ENCODE measurements around the gene CELSR1. TPM values are rescaled to one million over a fixed set of nuclear protein-coding genes. Genes with fewer than 3 reads are reported as not detected.

The CELSR1 gene
- total and polyA plus RNA-seq, 7 experiments from 2014 or later, result 0.36 to 4.7 (median 0.97) TPM

GRCh38 chr22:46583571-46583970 is 46.2 kb upstream of the CELSR1 start:
- POLR2A ChIA-PET, result no interaction called here

GRCh38 chr22:46582281-46582933 is 45.0 kb upstream of the CELSR1 start:
- CTCF ChIA-PET, result no interaction called here
- no peaks in the 10 kb centered on the region for H3K36me3 ChIP-seq (ENCODE audit: control insufficient read depth in 2 of 3, insufficient read depth in 3 of 3, low read length in 3 of 3)
- DNase-seq (no peak), ATAC-seq (no peak)
- no peaks in the 10 kb centered on the region for H3K27me3 Mint-ChIP-seq
- H3K4me3 Mint-ChIP-seq, result no peak overlapping the region
- H3K9me3 ChIP-seq (ENCODE audit: control insufficient read depth in 2 of 3, low read length in 3 of 3), result no peaks in the 10 kb centered on the region
- POLR2A ChIA-PET, result no interaction called here
- no peaks in the 10 kb centered on the region for H3K27me3 ChIP-seq (ENCODE audit: control insufficient read depth in 2 of 2, insufficient read depth in 2 of 2, low read length in 2 of 2)
- peaks cover 14 to 18% of the 10 kb centered on the region in 2 donors for H3K4me1 ChIP-seq (ENCODE audit: control insufficient read depth in 2 of 2, insufficient read depth in 2 of 2, low read length in 2 of 2)
- peaks cover 35 to 51% (median 42%) of the 10 kb centered on the region in 7 donors for H3K4me1 Mint-ChIP-seq
- H3K9me3 Mint-ChIP-seq, result no peaks in the 10 kb centered on the region
- peak overlapping the region in 1 of 9 donors; percentile 31 for H3K27ac Mint-ChIP-seq
- no peak overlapping the region for H3K27ac ChIP-seq (ENCODE audit: low read depth, low read length)
- peaks cover 0 to 2% (median 0%) of the 10 kb centered on the region in 5 donors for H3K36me3 Mint-ChIP-seq
- no peak overlapping the region for H3K4me3 ChIP-seq (ENCODE audit: low read length)
- intact Hi-C loops (cut with micrococcal nuclease), result no loop called here

More at GRCh38 chr22:46583571-46583970, 46.2 kb upstream of the CELSR1 start:
- H3K4me1 Mint-ChIP-seq, result peaks cover 36 to 50% (median 37%) of the 10 kb centered on the region in 7 donors
- Histone ChIP-seq H3K9me3 (ENCODE audit: control insufficient read depth in 2 of 3, low read length in 3 of 3) (no peaks in the 10 kb centered on the region), H3K27me3 (ENCODE audit: control insufficient read depth in 2 of 2, insufficient read depth in 2 of 2, low read length in 2 of 2) (no peaks in the 10 kb centered on the region), H3K27ac (ENCODE audit: low read depth, low read length) (no peak overlapping the region), H3K36me3 (ENCODE audit: control insufficient read depth in 2 of 3, insufficient read depth in 3 of 3, low read length in 3 of 3) (no peaks in the 10 kb centered on the region), H3K4me3 (ENCODE audit: low read length) (no peak overlapping the region), H3K4me1 (ENCODE audit: control insufficient read depth in 2 of 2, insufficient read depth in 2 of 2, low read length in 2 of 2) (peaks cover 10 to 15% of the 10 kb centered on the region in 2 donors)
- no peak for DNase-seq
- intact Hi-C loops (cut with micrococcal nuclease), result no loop called here
- no peak overlapping the region for H3K4me3 Mint-ChIP-seq
- no peaks in the 10 kb centered on the region for H3K27me3 Mint-ChIP-seq
- CTCF ChIA-PET, result no interaction called here
- no peaks in the 10 kb centered on the region for H3K36me3 Mint-ChIP-seq
- H3K27ac Mint-ChIP-seq, result no peak overlapping the region
- H3K9me3 Mint-ChIP-seq, result no peaks in the 10 kb centered on the region
- ATAC-seq, result no peak

GRCh38 chr22:46581538-46582244 is 44.3 kb upstream of the CELSR1 start:
- peaks cover 0 to 2% (median 0%) of the 10 kb centered on the region in 5 donors for H3K36me3 Mint-ChIP-seq
- Histone ChIP-seq H3K4me1 (ENCODE audit: control insufficient read depth in 2 of 2, insufficient read depth in 2 of 2, low read length in 2 of 2) (peaks cover 7 to 14% of the 10 kb centered on the region in 2 donors), H3K27me3 (ENCODE audit: control insufficient read depth in 2 of 2, insufficient read depth in 2 of 2, low read length in 2 of 2) (no peaks in the 10 kb centered on the region), H3K9me3 (ENCODE audit: control insufficient read depth in 2 of 3, low read length in 3 of 3) (no peaks in the 10 kb centered on the region), H3K4me3 (ENCODE audit: low read length) (no peak overlapping the region), H3K36me3 (ENCODE audit: control insufficient read depth in 2 of 3, insufficient read depth in 3 of 3, low read length in 3 of 3) (no peaks in the 10 kb centered on the region), H3K27ac (ENCODE audit: low read depth, low read length) (no peak overlapping the region)
- no peak overlapping the region for H3K4me3 Mint-ChIP-seq
- H3K27me3 Mint-ChIP-seq, result no peaks in the 10 kb centered on the region
- H3K27ac Mint-ChIP-seq, result peak overlapping the region in 4 of 9 donors; percentile 13 to 36 (median 30)
- POLR2A ChIA-PET, result no interaction called here
- CTCF ChIA-PET, result no interaction called here
- intact Hi-C loops (cut with micrococcal nuclease), result no loop called here
- H3K4me1 Mint-ChIP-seq, result peaks cover 28 to 43% (median 34%) of the 10 kb centered on the region in 7 donors
- no peaks in the 10 kb centered on the region for H3K9me3 Mint-ChIP-seq
- ATAC-seq (no peak), DNase-seq (no peak)

- POLR2A ChIA-PET, result interaction anchor here (0.5 kb wide), 1 partner anchor 148 kb away, joined by 3 read pairs; no protein-coding TSS in a partner anchor
- H3K9me3 Mint-ChIP-seq, result no peaks in the 10 kb centered on the region
Observed at GRCh38 chr22:46580940-46581537, 43.6 kb upstream of the CELSR1 start.

GRCh38 chr22:46579751-46580449 is 42.5 kb upstream of the CELSR1 start:
- Mint-ChIP-seq H3K4me3 (peak overlapping the region in 7 of 10 donors; percentile 3 to 95 (median 38)), H3K27me3 (no peaks in the 10 kb centered on the region), H3K4me1 (peaks cover 39 to 53% (median 48%) of the 10 kb centered on the region in 7 donors), H3K27ac (peak overlapping the region in 3 of 9 donors; percentile 33 to 69 (median 68)), H3K36me3 (peaks cover 0 to 2% (median 0%) of the 10 kb centered on the region in 5 donors), H3K9me3 (no peaks in the 10 kb centered on the region)
- ATAC-seq (no peak), DNase-seq (no peak)
- Histone ChIP-seq H3K27ac (ENCODE audit: low read depth, low read length) (no peak overlapping the region), H3K4me1 (ENCODE audit: control insufficient read depth in 2 of 2, insufficient read depth in 2 of 2, low read length in 2 of 2) (peaks cover 16 to 25% of the 10 kb centered on the region in 2 donors), H3K36me3 (ENCODE audit: control insufficient read depth in 2 of 3, insufficient read depth in 3 of 3, low read length in 3 of 3) (no peaks in the 10 kb centered on the region), H3K4me3 (ENCODE audit: low read length) (no peak overlapping the region), H3K9me3 (ENCODE audit: control insufficient read depth in 2 of 3, low read length in 3 of 3) (no peaks in the 10 kb centered on the region), H3K27me3 (ENCODE audit: control insufficient read depth in 2 of 2, insufficient read depth in 2 of 2, low read length in 2 of 2) (no peaks in the 10 kb centered on the region)
- intact Hi-C loops (cut with micrococcal nuclease), result loop anchor here in 1 of 2 donors (5.0 kb wide), 2 partner anchors 157 to 908 kb away; partner anchors contain the start of genes ATXN10 and CERK
- ChIA-PET CTCF (no interaction called here), POLR2A (no interaction called here)

More at GRCh38 chr22:46580940-46581537, 43.6 kb upstream of the CELSR1 start:
- peaks cover 29 to 43% (median 36%) of the 10 kb centered on the region in 7 donors for H3K4me1 Mint-ChIP-seq
- CTCF ChIA-PET, result no interaction called here
- Histone ChIP-seq H3K27ac (ENCODE audit: low read depth, low read length) (no peak overlapping the region), H3K9me3 (ENCODE audit: control insufficient read depth in 2 of 3, low read length in 3 of 3) (no peaks in the 10 kb centered on the region), H3K27me3 (ENCODE audit: control insufficient read depth in 2 of 2, insufficient read depth in 2 of 2, low read length in 2 of 2) (no peaks in the 10 kb centered on the region), H3K36me3 (ENCODE audit: control insufficient read depth in 2 of 3, insufficient read depth in 3 of 3, low read length in 3 of 3) (no peaks in the 10 kb centered on the region), H3K4me3 (ENCODE audit: low read length) (no peak overlapping the region), H3K4me1 (ENCODE audit: control insufficient read depth in 2 of 2, insufficient read depth in 2 of 2, low read length in 2 of 2) (peaks cover 10 to 18% of the 10 kb centered on the region in 2 donors)
- intact Hi-C loops (cut with micrococcal nuclease), result no loop called here
- H3K36me3 Mint-ChIP-seq, result peaks cover 0 to 2% (median 0%) of the 10 kb centered on the region in 5 donors
- DNase-seq (no peak), ATAC-seq (no peak)
- H3K27me3 Mint-ChIP-seq, result no peaks in the 10 kb centered on the region
- H3K27ac Mint-ChIP-seq, result peak overlapping the region in 2 of 9 donors; percentile 13 to 34
- H3K4me3 Mint-ChIP-seq, result no peak overlapping the region

GRCh38 chr22:46578824-46579561 is 41.6 kb upstream of the CELSR1 start:
- H3K4me1 ChIP-seq (ENCODE audit: control insufficient read depth in 2 of 2, insufficient read depth in 2 of 2, low read length in 2 of 2), result peaks cover 16 to 25% of the 10 kb centered on the region in 2 donors
- DNase-seq (no peak), ATAC-seq (no peak)
- H3K9me3 ChIP-seq (ENCODE audit: control insufficient read depth in 2 of 3, low read length in 3 of 3), result no peaks in the 10 kb centered on the region
- ChIA-PET CTCF (no interaction called here), POLR2A (no interaction called here)
- H3K27ac ChIP-seq (ENCODE audit: low read depth, low read length), result no peak overlapping the region
- peak overlapping the region in 8 of 9 donors; percentile 12 to 91 (median 62) for H3K27ac Mint-ChIP-seq
- no peak overlapping the region for H3K4me3 ChIP-seq (ENCODE audit: low read length)
- H3K27me3 Mint-ChIP-seq, result no peaks in the 10 kb centered on the region
- H3K36me3 ChIP-seq (ENCODE audit: control insufficient read depth in 2 of 3, insufficient read depth in 3 of 3, low read length in 3 of 3), result no peaks in the 10 kb centered on the region
- H3K4me3 Mint-ChIP-seq, result peak overlapping the region; percentile 53 to 97 (median 90)
- H3K36me3 Mint-ChIP-seq, result peaks cover 0 to 2% (median 0%) of the 10 kb centered on the region in 5 donors
- H3K9me3 Mint-ChIP-seq, result no peaks in the 10 kb centered on the region
- intact Hi-C loops (cut with micrococcal nuclease), result loop anchor here (1.0 to 5.0 kb wide), 3 partner anchors 35 to 907 kb away; partner anchors contain the start of genes ATXN10 (in 1 of the 2) and CERK (in 1 of the 2)
- peaks cover 37 to 53% (median 49%) of the 10 kb centered on the region in 7 donors for H3K4me1 Mint-ChIP-seq
- no peaks in the 10 kb centered on the region for H3K27me3 ChIP-seq (ENCODE audit: control insufficient read depth in 2 of 2, insufficient read depth in 2 of 2, low read length in 2 of 2)

Measured in naive thymus-derived CD4-positive, alpha-beta T cell (primary cell).